HepG2 (cell line): ENCODE measurements around the gene AKAP3.

Experiments
- BHLHE40 ChIP-seq: IDR thresholded peaks from 2 replicates; pipeline ENCODE4 v1.6.1; 2011; ENCODE audit warnings: low read length, improper control_type of control experiment
- CHD2 ChIP-seq: IDR thresholded peaks from 2 replicates; pipeline ENCODE4 v1.6.1; 2011; ENCODE audit warnings: low read depth, low read length, improper control_type of control experiment
- ELF1 ChIP-seq: sonication (generic); formaldehyde crosslinking; IDR thresholded peaks from 2 replicates; pipeline ENCODE4 v1.4.0; 2020; ENCODE audit warnings: missing genetic modification reagents
- HNRNPK ChIP-seq: fragments of 200-400 bp; formaldehyde crosslinking; IDR thresholded peaks from 2 replicates; pipeline ENCODE4 v1.6.1; 2018; ENCODE audit warnings: low read length, low read depth, moderate library complexity, mild to moderate bottlenecking; ENCODE audit not compliant: poor library complexity, severe bottlenecking
- HOXA7 ChIP-seq: sonication (generic); formaldehyde crosslinking; IDR thresholded peaks from 2 replicates; pipeline ENCODE4 v1.8.1; 2022; ENCODE audit warnings: mild to moderate bottlenecking, missing genetic modification reagents, moderate library complexity
- JDP2 ChIP-seq: sonication (generic); formaldehyde crosslinking; IDR thresholded peaks from 2 replicates; pipeline ENCODE4 v1.8.1; 2022; ENCODE audit warnings: missing genetic modification reagents, borderline replicate concordance
- RAD21 ChIP-seq: fragments of 450-650 bp; formaldehyde crosslinking; IDR thresholded peaks from 2 replicates; pipeline ENCODE4 v1.5.0; 2020; ENCODE audit warnings: mild to moderate bottlenecking
- RNF219 ChIP-seq: sonication (generic); formaldehyde crosslinking; IDR thresholded peaks from 2 replicates; pipeline ENCODE4 v1.5.0; 2020; ENCODE audit warnings: mild to moderate bottlenecking, missing genetic modification reagents
- TFE3 ChIP-seq: IDR thresholded peaks from 2 replicates; pipeline ENCODE4 v1.6.1; 2016
- YY1 ChIP-seq: IDR thresholded peaks from 2 replicates; pipeline ENCODE4 v1.6.1; 2011; ENCODE audit warnings: low read length, low read depth, moderate library complexity, mild to moderate bottlenecking; ENCODE audit not compliant: insufficient read depth, insufficient replicate concordance
- ZBTB7A ChIP-seq: sonication (generic); formaldehyde crosslinking; IDR thresholded peaks from 2 replicates; pipeline ENCODE4 v1.8.0; 2022; ENCODE audit warnings: mild to moderate bottlenecking, missing genetic modification reagents
- ZNF256 ChIP-seq: sonication (generic); formaldehyde crosslinking; conservative IDR thresholded peaks from 2 replicates; pipeline ENCODE4 v1.4.0; 2020; ENCODE audit warnings: missing genetic modification reagents
- TF ChIP-seq, protein P1 (sequence below), 2 experiments: sonication (generic) in 1 of 2; formaldehyde crosslinking in 1 of 2; IDR thresholded peaks; 2 replicates each; pipeline versions ENCODE4 v1.4.0 to v1.6.1; 2018 to 2020; ENCODE audit warnings: missing genetic modification reagents in 2 of 2, borderline replicate concordance in 1 of 2, low read depth in 1 of 2, mild to moderate bottlenecking in 1 of 2, missing biosample characterization in 1 of 2

GRCh38 chr12:4591180-4591687 is 57.6 kb downstream of the AKAP3 start:
- no peak for TF ChIP-seq HNRNPK
- no peak for TF ChIP-seq YY1
- TF ChIP-seq TFE3 (CRISPR knock-in tag), result no peak
- TF ChIP-seq BHLHE40, result no peak
- TF ChIP-seq RNF219, result no peak
- TF ChIP-seq ELF1 (CRISPR knock-in tag), result no peak
- TF ChIP-seq HOXA7, result no peak
- TF ChIP-seq, protein P1, sequence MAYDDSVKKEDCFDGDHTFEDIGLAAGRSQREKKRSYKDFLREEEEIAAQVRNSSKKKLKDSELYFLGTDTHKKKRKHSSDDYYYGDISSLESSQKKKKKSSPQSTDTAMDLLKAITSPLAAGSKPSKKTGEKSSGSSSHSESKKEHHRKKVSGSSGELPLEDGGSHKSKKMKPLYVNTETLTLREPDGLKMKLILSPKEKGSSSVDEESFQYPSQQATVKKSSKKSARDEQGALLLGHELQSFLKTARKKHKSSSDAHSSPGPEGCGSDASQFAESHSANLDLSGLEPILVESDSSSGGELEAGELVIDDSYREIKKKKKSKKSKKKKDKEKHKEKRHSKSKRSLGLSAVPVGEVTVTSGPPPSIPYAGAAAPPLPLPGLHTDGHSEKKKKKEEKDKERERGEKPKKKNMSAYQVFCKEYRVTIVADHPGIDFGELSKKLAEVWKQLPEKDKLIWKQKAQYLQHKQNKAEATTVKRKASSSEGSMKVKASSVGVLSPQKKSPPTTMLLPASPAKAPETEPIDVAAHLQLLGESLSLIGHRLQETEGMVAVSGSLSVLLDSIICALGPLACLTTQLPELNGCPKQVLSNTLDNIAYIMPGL (CRISPR knock-in tag; IDR thresholded peaks at IDR 0.05; ENCODE audit: borderline replicate concordance in 1 of 2, low read depth in 1 of 2), result no peak
- no peak for TF ChIP-seq ZBTB7A
- no peak for TF ChIP-seq RAD21 (CRISPR knock-in tag)
- no peak for TF ChIP-seq CHD2
- TF ChIP-seq JDP2 (CRISPR knock-in tag), result no peak
- TF ChIP-seq ZNF256 (CRISPR knock-in tag), result no peak
